OCI-LY3 (cell line): ENCODE data around the gene IVD.

ENCODE experiments used
- CTCF ChIP-seq: fragments of 200-600, 300-600 bp; sonication (generic); IDR thresholded peaks from 2 replicates; pipeline ENCODE4 v1.5.1; 2014; ENCODE audit warnings: antibody characterized with exemption, low read length, low read depth
- EZH2phosphoT487 ChIP-seq: fragments of 200-600 bp; shearing (Covaris generic); IDR thresholded peaks from 2 replicates; pipeline ENCODE4 v1.6.1; 2018; ENCODE audit warnings: antibody characterized with exemption, mixed run types, low read depth

GRCh38 chr15:40380636-40381035, 25.0 kb upstream of the IVD start:
- TF ChIP-seq CTCF (no peak), EZH2phosphoT487 (no peak)
